ENCODE measurements around the gene JAKMIP2.
"Not testable (repeated sequence)": the region's sequence is repeated elsewhere in the genome, so short reads cannot be mapped to it uniquely, and the experiment has no call there.

The JAKMIP2 gene

GRCh38 chr5:147559749-147560148 is 222.8 kb downstream of the JAKMIP2 start:
- DNase-seq (ENCODE audit: low read depth, low spot score) = no peak

GRCh38 chr5:147558826-147559225 is 223.7 kb downstream of the JAKMIP2 start:
- no peak for DNase-seq (ENCODE audit: low read depth, low spot score)

DNA sequence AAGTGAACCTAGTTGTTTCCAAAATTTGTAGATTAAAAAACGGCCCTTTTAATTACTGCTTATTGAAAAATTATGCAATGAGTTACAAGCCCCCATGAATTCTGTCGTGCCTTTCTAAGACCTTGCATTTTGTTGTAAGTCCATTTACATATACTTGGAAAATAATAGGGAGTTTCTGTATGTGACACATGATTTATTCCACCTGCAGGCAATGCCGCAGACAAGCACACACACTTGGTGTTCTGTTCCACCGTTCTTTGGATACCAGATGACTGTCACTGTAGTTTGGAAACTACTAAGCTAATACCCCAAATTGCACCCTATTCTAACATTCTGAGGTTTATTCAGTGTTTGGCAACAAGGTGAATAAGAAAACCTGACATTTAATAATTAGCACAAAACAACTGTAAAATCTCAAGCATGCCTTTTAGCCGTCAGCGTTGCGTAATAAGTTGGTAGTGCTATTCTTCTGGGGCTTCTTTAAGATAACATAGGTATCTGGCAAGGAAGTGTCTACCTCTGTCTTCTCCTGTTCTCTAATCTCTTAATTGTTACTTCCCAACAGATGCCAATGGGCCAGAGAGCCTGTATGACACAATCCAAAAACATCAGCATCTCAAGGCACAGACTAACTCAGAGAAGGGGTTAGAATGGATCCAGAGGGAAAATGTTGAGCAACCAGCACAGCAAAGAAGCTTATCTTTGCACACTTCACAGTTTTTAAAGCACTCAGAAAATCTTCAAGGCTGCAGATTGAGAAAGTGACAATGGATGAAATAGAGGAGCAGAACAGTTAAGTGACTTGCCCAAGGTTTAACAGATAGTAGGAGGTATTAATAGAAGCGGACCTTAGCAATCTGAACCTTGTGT is 224.4 kb downstream of the JAKMIP2 start:
- no peak for DNase-seq (ENCODE audit: low read depth, low spot score)

- DNase-seq (ENCODE audit: low read depth, low spot score) = no peak
Measured at GRCh38 chr5:147555176-147555575, 227.4 kb downstream of the JAKMIP2 start.

- DNase-seq (ENCODE audit: low read depth, low spot score) = no peak
Measured at GRCh38 chr5:147554261-147554817, 228.2 kb downstream of the JAKMIP2 start.

GRCh38 chr5:147553817-147554216 is 228.7 kb downstream of the JAKMIP2 start:
- not testable (repeated sequence) for DNase-seq (ENCODE audit: low read depth, low spot score)

DNA sequence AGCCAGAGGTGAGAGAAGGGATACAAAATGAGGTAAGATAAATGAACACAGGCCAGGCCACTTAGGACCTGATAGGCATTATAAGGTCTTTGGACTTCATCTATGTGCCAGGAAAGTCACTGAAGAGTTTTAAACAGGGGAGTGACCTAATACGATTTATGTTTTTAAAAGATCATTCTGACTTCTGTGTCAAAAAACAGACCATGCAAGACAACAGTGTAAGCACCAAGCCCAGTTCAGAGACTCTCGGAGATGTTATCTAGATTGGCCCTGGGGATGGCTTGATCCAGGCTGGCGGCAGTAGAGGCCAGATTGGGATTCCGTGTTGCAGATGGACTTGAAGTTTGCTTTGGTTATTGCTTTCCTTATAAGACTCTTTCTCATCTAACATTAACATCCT is 229.6 kb downstream of the JAKMIP2 start:
- DNase-seq (ENCODE audit: low read depth, low spot score) = no peak

DNA sequence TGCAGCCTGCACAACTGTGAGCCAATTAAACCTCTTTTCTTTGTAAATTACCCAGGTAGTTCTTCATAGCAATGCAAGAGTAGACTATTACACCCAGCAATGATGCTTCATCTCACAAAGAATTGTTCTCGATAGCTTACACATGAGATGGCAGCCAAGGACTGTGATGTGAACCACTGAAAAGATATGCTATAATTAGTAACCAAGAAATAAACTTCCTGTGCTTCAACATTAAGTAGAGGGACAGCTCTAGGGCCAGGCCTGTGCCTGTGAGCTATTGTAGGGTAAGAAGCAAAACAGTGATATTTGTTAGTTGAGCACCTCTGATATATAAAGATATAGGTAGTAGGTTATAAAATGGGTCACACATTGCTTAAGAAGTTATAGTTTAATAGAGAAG is 230.9 kb downstream of the JAKMIP2 start:
- no peak for DNase-seq (ENCODE audit: low read depth, low spot score)

DNA sequence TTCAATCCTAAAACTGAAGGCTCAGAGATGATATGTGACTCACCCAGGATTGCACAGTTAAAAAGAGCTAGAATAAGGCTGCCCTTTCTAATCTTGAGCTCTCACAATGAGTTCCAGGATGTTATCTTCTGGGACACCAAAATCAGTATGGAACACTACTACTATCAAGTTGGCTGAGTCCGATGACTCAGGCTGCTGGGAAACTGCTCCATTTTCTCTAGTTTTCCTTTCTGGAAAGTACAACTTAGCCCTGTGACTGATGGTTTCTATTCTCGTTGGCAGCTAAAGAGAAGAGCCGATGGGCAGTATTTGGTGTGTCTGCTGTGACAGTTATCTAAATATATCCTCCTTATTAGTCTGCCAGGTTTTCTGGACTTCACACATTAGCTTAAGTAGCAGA is 234.8 kb downstream of the JAKMIP2 start:
- no peak for DNase-seq (ENCODE audit: low read depth, low spot score)

- DNase-seq (ENCODE audit: low read depth, low spot score) = no peak
Measured at GRCh38 chr5:147544556-147544955, 238.0 kb downstream of the JAKMIP2 start.

DNA sequence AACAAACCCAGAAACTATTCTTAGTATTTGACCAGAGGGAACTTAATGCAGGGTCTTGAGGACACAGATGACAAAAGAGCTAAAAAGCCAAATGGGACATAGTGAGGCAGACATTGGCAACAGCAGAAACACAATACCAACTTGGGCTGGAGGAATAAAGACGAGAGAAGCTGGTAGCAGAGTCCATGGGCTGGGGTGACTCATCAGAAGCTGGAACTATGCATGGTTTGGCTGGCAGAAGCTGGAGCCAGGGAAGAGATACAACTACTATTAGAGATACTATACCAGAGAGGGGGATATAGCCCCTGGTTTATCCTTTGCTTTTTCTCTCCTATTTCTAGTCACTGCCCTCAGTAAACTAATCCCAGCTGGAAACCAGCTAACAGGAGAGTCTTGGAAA is 243.5 kb downstream of the JAKMIP2 start:
- DNase-seq (ENCODE audit: low read depth, low spot score) = no peak

- DNase-seq (ENCODE audit: low read depth, low spot score) = no peak
Measured at GRCh38 chr5:147538236-147538635, 244.3 kb downstream of the JAKMIP2 start.
